GM19238 (cell line): ENCODE results near the gene NPAS3.

Experiments used
- DNase-seq: peaks from one replicate; pipeline ENCODE4 v3.0.0; 2011; ENCODE audit warnings: low spot score; ENCODE audit not compliant: insufficient read length

The NPAS3 gene

DNA sequence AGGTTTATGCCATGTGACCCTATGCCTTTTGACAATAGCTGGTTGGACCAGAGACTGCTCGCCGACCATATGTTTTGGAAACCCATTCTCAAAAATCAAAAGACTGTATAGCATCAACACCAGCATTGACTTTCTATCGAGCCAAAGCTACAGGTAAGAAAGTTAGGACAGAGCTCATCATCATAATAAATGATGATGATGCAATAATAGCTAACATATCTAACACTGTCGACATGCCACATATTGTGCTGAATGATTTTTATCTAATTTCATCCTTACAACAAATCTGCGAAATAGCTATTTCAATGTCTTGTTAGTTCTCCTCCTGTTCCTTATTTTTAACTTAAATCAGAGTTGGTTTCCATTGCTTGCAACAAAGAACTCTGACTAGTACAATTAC lies 909.3 kb downstream of the NPAS3 start:
- no peak for DNase-seq

DNA sequence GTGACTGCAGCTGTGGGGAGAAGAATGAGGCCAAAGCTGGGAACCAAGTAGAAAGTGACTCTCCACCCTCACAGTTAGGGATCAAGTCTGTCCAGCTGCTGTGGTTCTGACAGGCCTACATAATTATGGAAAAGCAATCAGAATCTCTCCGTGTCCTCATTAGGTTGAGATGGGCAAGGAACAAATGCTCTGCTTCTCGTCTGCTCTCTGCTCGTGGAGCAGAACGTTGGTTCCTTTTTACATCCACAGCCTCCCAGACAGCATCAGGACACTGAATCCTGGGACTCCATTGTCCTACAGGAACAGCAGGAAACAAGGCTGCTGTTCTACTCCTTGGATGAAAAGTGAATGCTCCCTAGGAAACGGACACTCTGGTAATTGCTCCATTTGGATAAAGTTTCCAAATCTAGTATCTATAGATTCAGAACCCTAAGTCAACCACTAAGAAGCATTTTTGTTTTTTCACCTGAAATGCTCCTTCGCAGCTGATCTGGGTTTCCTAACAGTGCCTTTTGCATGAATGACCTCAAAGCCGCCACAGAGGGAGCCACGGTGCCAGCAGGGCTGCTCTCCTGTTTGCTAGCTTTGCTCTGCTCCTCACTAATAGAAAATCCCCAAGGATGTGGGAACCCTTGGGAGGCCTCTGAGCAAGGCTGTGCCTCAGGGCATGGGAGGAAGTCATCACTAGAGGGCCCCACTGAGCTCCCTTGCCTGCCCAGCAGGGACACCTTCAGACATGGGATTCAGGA lies 910.2 kb downstream of the NPAS3 start:
- no peak for DNase-seq

DNA sequence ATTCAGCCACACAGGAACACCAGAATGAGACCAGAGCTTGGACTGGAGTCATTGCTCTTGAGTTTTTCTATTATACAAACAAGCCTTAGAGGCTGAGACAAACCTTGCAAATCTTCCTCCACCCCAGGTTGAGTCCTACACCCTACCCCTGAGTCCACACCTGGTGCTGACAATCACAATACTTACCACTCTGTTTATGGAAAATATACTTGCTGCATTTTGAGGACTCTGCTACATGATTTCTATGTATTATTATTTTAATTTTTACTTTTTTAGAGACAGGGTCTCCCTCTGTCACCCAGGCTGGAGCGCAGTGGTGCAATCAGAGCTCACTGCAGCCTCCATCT lies 910.7 kb downstream of the NPAS3 start:
- no peak for DNase-seq

DNA sequence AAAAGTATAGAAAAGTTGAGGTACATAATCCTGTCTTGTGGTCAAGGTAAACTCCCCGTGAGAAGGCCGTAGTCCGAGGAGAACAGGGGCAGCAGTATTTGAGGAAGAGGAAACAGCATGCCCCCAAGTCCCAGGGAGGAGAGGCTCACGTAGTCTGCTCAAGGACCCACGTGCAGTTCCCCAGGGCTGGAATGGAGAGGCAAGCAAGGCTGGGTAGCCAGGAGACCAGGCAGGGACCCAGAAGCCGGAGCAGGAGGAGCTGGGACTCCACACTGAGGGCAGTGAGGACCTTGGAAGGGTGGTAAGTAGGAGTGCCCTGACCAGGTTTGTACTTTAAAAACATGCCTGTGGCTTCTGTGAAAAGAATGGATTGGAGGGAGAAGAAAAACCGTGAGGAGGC lies 912.1 kb downstream of the NPAS3 start:
- DNase-seq: no peak

DNA sequence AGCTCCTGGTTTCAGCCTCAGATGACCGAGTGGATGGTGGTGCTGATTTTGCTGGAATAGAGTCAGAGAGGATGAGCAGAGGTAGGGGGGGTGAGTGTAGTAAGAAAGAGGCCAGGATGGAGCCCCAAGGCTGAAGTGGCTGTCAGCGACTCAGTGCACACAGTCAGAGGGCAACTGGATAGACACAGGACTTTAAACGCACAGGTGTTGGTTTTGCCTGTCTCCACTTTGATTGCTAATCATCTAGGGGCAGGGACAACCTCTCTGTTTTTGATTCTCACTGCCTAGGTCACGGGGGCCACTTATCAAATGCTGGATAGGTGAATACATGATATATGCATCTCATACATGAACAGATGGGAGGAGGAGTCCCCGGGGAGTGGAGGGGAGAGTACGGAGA lies 912.7 kb downstream of the NPAS3 start:
- DNase-seq: no peak

DNA sequence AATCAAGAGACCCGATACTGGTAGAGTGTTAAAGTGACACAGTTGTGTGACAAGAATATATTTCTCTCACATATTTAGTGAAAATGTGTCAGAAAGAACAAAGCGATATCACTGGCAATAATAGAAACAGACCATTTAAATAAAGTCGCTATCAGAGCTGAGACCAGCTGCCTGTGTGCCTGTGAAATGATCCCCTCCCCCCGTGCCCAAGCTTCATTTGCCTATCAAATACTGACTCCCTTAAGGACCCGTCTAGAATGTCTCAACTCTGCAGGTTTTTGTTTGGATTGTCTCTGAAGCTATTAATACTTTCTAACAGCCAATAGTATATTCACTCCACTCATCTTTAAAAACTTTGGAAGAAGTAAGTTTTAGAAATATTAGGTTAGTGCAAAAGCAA lies 913.3 kb downstream of the NPAS3 start:
- no peak for DNase-seq
